HG03039 (cell line): ENCODE measurements around the gene PIK3CG.
"Not testable (repeated sequence)": the region's sequence is repeated elsewhere in the genome, so short reads cannot be mapped to it uniquely, and the experiment has no call there.

Source experiments
- ATAC-seq: cut with Tn5 transposase; IDR thresholded peaks from one replicate; pipeline ENCODE4 v1.9.1; 2021; ENCODE audit warnings: mild to moderate bottlenecking, moderate library complexity; ENCODE audit not compliant: unreplicated experiment

Gene PIK3CG

DNA sequence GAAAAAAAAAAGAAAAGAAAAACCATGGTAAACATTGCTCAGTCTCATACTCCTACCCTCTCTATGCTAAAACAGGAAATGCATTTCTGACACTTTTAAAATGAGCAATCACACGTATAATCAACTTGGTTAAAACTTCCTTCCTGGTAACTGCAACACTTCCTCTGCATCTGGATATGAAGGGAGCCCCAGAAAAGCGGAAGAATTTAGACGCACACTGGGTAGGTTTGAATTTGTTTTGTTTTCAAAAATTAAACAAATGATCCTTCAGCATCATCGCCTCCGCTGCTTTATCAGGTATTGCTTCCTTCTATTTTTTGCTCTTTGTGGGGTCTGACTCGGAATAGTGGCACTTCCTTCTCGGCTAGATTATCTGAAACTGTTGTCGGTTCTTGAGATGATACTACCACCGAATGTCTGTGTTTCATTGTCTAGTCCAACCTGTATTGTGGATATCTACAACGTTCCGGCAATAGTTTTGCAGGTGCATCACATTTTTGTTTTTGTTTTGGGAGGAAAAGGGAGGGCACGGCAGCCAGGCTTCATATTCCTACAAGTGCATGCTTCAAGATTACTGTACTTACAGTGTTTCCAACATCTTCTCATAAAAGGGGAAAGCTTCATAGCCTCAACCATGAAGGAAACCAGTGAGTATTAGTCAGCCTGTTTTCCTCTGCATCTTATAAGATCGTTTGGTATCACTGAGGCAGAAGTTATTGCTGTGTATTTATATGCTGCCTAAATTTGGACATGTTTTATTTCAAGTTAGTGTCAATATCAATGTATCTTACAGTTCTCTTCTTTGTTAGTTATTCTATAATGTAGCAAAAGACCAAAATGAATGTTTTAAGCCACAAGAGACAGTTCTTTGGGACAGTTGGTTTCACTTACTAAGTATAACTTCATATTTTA is at the start of gene PIK3CG:
Gene PIK3CG (plus strand): TSS at position 153 of the 912 bp plus-strand sequence. CDS start 2,280 bp downstream, outside the sequence.
- ATAC-seq: peak; percentile 36

DNA sequence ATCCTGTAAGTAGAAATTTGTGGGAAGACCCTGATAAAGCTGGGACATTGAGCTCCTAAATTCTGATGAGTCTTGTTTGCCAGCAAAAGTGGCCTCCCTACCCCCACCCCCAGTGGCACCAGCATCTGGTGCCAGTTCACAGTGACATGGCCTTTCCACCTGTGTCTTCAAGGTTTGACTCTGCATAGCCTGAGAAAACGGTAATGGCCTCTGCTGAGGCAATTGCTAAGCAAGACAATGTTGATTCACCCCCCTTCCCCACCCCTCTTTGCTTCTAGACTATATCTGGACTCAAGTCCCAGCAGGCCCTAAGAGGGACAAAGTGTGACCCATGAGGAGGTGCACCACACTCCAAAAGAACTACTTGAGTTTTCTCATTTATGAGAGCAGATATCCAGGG is 48.0 kb upstream of the PIK3CG start:
- no peak for ATAC-seq

DNA sequence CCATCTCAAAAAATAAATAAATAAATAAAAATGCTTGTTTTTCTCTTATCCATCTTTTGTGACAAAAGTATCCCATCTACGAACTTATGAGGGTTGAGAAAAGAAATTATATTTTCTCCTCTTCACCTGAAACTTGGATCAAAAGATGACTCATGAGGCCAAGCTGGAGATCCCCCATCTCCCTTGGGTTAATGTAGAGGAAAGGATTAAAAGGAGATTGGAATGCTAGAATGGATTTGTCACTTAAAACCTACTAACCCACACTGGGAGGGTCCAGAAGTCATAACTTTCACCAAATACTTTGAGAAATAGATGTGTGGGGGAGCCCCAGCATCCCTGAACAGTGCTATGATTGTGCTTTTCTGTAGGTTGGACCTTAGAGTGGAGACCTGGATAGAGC is 46.3 kb upstream of the PIK3CG start:
- ATAC-seq: no peak

DNA sequence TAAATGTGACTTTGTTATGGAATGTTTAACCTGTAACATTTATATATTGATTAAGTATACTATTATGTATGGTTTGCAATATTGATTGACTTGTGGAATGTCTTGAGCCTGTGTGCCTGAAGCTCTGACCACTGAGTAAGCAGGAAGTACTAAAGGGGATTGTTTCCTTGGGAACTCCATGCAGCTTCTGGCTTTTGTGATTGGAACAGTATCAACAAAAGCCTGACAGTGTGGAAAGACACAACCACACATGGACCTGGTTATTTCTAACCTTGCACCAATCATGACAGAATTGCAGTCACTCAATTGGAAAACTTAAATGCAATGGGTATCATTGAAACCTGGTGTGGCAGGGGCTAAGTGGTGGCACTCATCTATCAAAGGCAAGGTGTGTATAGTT is 45.5 kb upstream of the PIK3CG start:
- no peak for ATAC-seq

DNA sequence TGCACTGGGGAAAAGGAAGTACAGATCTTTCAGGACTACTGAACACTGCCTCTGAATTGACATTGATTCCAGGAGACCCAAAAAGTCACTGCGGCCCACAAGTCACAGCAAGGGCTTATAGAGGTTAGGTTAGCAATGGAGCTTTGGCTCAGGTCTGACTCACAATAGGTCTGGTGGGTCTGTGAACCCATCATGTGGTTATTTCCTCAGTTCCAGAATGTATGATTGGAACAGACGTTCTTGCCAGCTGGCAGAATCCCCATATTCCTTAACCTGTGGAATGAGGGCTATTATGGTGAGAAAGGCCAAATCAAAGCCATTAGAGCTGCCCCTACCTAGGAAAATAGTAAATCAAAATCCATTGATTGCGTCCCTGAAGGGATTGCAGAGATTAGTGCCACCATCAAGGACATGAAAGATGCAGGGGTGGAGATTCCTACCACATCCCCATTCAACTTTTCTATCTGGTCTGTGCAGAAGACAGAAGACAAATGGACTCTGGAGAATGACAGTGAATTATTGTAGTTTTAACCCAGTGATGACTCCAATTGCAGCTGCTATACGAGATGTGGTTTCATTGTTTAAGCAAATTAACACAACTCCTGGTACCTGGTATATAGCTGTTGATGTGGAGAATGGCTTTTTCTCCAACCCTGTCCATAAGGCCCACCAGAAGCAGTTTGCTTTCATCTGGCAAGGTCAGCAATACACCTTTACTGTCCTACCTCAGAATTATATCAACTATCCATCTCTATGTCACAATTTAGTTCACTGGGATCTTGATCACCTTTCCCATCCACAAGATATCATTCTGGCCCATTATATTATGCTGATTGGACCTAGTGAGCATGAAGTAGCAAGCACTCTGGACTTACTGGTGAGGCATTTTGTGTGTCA is 44.5 kb upstream of the PIK3CG start:
- no peak for ATAC-seq

DNA sequence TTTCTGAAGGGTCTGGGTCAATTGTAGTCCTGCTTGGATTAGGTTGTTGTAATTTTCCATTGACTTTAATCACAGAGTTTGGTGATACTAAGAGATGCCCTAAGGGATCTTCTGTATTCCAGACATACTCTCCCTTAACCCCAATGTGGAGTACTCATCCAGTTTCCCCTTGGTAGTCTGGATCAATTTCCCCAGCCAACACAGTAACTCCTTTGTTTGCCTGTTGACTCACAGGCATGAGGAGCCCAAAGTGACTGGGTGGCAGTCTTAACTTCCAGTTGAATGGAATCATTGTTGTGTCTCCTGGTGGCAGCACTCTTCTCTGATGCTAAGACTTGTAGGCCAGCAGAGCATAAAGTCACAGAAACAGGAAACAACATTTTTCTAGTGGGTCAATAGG is 41.5 kb upstream of the PIK3CG start:
- ATAC-seq: no peak

DNA sequence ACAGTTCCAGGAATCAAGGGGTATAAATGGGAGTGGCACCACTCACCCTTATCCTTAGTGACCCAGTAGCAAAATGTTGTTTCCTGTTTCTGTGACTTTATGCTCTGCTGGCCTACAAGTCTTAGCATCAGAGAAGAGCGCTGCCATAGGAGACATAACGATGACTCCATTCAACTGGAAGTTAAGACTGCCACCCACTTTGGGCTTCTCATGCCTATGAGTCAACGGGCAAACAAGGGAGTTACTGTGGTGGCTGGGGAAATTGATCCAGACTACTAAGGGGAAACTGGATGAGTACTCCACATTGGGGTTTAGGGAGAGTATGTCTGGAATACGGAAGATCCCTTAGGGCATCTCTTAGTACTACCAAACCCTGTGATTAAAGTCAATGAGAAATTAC is 40.6 kb upstream of the PIK3CG start:
- no peak for ATAC-seq

DNA sequence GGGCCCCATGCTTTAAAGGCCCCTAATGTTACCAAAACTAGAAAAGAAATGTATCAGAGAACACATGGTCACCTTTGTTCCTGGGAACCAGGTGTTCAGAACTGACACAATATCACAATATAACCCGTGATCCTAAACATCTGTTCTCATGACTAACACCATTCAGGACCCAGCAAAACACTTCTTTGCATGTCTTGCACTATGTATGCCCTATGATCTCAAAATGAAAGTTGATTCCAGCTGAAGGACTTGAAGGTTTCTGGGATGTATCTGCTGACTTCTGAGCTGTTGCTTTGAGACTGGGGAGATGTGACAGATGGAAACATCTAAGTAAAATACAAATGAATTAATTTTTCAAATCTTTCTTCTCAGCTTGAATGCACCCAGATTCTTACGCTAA is 37.5 kb upstream of the PIK3CG start:
- ATAC-seq: no peak

DNA sequence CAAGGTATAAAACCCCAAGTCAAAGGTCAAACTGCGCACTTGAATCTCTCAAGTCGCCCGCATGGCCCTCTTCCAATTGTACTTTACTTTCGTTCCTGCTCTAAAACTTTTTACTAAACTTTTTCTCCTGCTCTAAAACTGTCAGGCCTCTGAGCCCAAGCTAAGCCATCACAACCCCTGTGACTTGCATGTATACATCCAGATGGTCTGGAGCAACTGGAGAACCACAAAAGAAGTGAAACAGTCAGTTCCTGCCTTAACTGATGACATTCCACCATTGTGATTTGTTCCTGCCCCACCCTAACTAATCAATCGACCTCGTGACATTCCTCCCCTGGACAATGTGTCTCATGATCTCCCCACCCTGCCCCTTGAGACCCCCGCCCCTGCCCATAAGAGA is 35.6 kb upstream of the PIK3CG start:
- no peak for ATAC-seq

DNA sequence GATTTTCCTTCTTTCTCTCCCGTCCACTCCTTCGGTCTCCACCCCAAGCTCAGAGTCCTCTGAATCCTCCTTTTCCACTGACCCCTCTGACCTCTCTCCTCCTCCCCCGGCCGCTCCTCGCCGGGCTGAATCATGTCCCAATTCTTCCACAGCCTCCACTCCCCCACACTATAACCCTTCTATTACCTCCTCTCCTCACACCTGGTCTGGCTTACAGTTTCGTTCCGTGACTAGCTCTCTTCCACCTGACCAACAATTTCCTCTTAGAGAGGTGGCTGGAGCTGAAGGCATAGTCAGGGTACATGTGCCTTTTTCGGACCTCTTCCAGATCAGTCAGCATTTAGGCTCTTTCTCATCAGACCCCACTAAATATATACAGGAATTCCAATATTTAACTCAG is 34.2 kb upstream of the PIK3CG start:
- ATAC-seq: not testable (repeated sequence)

DNA sequence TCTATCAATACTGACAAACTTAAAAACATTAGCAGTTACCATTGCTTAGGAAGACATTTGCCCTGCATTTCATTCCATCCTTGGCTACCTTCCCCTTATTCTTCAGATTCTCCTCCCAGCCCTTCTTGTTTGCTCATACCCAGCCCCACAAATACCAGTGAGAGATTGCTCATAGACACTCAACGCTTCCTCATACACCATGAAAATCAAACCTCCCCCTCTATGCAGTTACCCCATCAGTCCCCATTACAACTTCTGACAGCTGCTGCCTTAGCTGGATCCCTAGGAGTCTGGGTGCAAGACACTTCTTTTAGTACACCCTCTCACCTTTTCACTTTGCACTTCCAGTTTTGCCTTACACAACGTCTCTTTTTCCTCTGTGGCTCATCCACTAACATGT is 28.3 kb upstream of the PIK3CG start:
- ATAC-seq: no peak

DNA sequence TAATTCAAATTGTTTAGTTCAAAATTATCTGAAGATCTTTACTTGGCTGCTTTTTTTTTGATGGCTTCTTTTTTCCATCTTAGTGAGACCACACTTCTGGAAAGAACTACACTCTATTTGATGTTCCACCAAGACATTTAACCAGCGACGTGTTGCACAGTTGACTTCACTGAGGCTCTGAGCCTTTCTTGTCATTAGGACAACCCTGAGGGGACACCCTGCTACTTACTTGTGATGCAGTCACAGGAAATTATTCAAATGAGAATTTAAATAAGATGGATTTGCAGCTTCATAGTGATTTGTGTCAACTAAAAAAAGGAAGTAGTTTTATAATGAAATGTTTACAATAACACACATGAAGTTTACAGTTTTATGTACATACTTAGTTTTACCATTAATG is 25.6 kb upstream of the PIK3CG start:
- no peak for ATAC-seq

DNA sequence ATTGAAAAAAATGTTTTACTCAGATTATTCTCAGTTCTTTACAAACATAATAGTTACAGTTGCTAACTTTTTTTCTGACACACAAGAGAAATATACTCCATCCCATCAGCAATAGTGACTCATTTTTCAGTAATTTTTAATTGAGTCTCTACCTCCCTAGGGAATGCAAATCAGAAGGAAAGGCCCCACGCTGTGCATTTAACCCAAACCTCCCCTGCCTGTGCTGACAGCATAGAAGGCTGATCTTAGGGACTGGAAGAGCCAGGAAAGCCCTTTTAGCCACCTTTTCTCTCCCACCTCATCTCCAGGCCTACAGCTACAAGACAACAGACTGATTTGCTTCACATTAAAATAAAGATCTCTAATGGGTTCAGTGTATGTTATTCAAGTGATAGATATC is 24.7 kb upstream of the PIK3CG start:
- no peak for ATAC-seq

DNA sequence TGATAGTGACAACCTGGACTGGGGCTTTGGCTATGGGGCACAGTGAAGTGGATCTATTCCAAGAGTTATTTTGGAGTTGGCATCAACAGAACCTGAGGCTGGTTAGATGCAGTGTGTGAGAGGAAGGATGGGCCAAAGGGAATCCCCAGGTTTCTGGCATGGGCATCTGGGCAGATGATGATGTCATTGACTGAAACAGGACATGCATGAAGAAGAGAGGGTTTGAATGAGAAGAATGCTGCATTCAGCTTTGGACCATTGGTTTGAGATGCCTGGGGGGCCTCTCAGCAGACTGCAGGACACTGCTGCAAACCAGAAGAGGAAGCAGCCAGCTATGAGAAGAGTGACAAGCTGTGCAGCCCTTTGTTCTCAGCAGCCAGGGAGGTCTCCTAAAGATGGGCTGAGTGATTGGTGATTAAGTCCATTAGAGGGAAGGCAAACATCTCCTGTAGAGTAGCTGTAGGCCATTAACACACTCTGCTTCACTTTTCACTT is 23.1 kb upstream of the PIK3CG start:
- ATAC-seq: no peak

DNA sequence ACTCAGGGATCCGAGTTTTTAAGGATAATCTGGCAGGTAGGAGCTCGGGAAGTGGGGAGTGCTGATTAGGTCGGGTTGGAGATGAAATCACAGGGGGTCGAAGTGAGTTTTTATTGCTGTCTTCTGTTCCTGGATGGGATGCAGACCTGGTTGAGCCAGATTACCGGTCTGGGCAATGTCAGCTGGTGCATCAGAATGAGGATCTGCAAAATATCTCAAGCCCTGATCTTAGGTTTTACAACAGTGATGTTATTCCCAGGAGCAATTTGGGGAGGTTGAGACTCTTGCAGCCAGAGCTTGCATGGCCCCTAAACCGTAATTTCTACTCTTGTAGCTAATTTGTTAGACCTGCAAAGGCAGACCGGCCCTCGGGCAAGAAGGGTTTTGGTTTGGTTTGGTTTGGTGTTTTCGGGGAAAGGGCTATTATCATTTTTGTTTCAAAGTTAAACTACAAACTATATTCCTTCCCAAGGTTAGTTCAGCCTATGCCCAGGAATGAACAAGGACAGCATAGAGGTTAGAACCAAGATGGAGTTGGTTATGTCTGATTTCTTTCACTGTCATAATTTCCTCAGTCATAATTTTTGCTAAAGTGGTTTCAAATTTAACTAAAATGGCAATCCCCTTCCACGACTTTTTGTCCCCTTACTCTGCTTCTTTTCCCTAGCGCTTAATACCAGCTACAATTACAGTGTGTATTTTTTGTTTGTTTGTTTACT is 20.6 kb upstream of the PIK3CG start:
- no peak for ATAC-seq

DNA sequence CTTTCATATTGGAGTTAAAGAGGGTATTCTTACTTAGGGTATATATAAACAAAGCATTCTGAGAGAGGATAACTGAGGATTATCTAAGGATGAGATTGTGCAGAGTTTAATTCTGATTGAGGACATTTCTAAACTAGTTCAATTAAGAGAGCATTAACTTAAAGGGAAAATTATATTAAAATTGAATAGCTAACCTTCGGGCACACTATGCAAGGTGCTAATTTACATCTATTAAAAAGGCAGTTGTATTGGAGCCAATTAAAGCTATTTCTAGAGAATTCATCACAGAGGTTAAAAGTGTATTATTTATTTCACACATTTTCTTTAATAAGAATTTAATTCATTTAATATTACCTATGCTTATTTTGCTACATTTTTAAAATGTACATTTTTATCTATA is 17.0 kb upstream of the PIK3CG start:
- ATAC-seq: no peak

DNA sequence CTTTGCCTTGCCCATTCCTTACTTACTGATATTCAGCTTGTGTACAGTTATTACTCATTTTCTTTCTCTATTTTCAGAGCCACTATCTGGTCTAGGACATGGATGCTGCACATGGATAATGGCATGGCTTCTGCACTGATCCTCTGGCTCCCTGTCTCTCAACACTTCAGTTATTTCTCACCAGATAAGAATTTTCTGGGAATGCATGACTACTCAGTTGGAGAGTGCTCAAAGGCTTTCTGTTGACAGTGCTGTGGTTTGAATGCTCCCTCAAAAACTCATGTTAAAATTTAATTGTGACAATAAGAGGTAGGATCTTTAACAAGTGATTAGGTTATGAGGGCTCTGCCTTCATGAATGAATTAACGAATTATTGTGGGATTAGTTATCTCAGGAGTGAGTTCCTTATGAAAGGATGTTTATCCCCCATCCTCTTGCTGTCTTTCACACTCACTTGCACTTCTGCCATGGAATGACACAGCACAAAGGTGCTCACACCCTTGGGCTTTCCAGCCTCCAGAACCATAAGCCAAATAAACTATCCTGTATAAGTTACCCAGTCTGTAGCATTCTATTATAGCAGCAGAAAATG is 16.1 kb upstream of the PIK3CG start:
- no peak for ATAC-seq

DNA sequence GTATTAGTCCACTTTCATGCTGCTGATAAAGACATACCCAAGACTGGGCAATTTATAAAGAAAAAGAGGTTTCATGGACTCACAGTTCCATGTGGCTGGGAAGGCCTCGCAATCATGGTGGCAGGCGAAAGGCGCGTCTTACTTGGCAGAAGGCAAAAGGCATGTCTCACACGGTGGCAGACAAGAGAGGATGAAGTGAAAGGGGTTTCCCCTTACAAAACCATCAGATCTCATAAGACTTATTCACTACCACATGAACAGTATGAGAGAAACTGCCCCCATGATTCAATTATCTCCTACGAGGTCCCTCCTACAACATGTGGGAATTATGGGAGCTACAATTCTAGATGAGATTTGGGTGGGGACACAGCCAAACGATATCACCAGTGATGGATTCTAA is 13.4 kb upstream of the PIK3CG start:
- not testable (repeated sequence) for ATAC-seq

DNA sequence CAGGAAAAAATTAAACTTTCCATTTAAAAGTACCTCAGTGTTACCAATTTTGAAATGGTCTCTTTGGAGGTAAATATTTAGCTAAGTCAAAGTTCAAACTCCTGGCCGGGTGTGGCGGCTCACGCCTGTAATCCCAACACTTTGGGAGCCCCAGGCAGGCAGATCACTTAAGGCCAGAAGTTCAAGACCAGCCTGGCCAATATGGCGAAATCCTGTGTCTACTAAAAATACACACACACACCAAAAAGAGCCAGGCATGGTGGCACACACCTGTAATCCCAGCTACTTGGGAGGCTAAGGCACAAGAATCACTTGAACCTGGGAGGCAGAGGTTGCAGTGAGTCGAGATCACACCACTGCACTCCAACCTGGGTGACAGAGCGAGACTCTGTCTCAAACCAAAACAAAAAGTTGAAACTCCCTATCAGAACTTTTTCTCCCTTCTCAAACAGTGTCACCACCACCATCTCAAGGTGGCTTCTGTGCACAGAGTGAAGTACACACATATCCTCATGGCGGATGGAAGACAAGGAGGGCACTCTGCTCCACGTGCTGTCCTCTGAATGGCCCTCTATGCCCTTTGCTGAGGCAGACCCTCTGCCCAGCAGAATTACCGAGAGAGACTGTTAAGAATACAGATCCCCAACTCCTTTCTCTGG is 11.7 kb upstream of the PIK3CG start:
- no peak for ATAC-seq

DNA sequence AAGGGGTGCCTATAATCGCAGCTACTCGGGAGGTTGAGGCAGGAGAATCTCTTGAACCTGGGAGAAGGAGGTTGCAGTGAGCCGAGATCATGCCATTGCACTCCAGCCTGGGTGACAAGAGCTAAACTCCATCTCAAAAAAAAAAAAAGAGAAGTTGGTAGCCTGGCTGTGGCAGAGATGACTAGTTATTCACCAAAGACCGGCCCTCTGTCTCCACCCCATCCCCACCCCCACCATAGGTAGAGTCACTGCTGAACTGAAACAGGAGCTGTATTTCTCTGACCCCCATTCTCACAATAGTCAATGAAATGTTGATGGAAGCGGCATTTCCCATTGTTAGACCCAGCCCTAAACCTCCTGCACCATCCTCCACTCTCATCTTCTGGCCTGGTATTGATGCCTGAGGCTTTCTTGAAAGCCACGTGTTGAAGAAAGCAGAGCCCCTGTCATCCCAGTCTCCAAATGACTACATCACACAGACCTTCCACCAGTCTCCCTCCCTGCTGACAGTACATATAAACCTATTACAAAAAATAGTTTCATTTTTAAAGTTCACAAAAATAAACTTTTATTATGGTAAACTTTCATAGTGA is 9.4 kb upstream of the PIK3CG start:
- no peak for ATAC-seq
